Muscle layer of colon (tissue), 2 donors: ENCODE measurements around the gene FCHSD2.
A peak's percentile ranks its signal among the peaks of the same experiment; 100 is the strongest.
"Not testable (repeated sequence)": the region's sequence is repeated elsewhere in the genome, so short reads cannot be mapped to it uniquely, and the experiment has no call there.

Experiments used
- H3K27ac ChIP-seq: one replicate; pipeline ENCODE4 v1.7.0; 2013; ENCODE audit warnings: low read depth, mild to moderate bottlenecking, low read length, moderate library complexity
- H3K27me3 ChIP-seq, 2 donors: one replicate each; pipeline ENCODE4 v1.7.0; 2013; ENCODE audit warnings: low read length in 2 of 2, mild to moderate bottlenecking in 2 of 2; ENCODE audit not compliant: insufficient read depth in 2 of 2, control insufficient read depth in 1 of 2
- H3K36me3 ChIP-seq: one replicate; pipeline ENCODE4 v1.7.0; 2013; ENCODE audit warnings: mild to moderate bottlenecking, low read length; ENCODE audit not compliant: insufficient read depth
- H3K4me1 ChIP-seq: one replicate; pipeline ENCODE4 v1.7.0; 2013; ENCODE audit warnings: mild to moderate bottlenecking, low read length; ENCODE audit not compliant: insufficient read depth
- H3K4me3 ChIP-seq, 2 donors: one replicate each; pipeline ENCODE4 v1.7.0; 2013; ENCODE audit warnings: low read length in 2 of 2, low read depth in 1 of 2, mild to moderate bottlenecking in 1 of 2, moderate library complexity in 1 of 2
- H3K9ac ChIP-seq: one replicate; pipeline ENCODE4 v1.7.0; 2013; ENCODE audit warnings: low read length
- H3K9me3 ChIP-seq: one replicate; pipeline ENCODE4 v1.7.0; 2013; ENCODE audit warnings: mild to moderate bottlenecking, low read length
- donor health status: abdominal sarcoma.
- donor health status: Adenocarcinoma of cecum.

The FCHSD2 gene

DNA sequence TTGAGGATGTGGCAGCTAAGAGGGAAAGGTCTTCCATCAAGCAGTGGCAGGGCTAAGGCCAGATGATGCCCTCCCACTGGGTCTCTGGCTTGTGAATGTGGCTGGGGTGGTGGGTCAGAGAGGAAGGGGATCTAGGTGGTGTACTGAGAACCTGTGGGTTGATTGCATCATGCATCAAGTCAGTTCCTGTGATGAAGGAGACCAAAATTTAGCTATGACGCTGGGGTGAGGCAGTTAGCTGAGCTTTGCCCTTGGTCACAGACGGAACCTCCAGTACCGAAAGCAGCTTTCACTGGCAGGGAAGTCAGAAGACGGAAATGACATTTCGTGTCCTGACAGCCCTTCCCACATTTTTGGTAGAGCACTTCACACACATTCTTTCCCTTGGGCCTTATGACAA, 307.2 kb downstream of the FCHSD2 start:
- no peaks in the 10 kb centered on the region for H3K27me3 ChIP-seq
- peaks cover 11% of the 10 kb centered on the region for H3K4me1 ChIP-seq
- H3K4me3 ChIP-seq, result no peak overlapping the region
- no peak overlapping the region for H3K27ac ChIP-seq
- peaks cover 24% of the 10 kb centered on the region for H3K36me3 ChIP-seq
- H3K9me3 ChIP-seq, result no peaks in the 10 kb centered on the region
- H3K9ac ChIP-seq, result no peak overlapping the region

DNA sequence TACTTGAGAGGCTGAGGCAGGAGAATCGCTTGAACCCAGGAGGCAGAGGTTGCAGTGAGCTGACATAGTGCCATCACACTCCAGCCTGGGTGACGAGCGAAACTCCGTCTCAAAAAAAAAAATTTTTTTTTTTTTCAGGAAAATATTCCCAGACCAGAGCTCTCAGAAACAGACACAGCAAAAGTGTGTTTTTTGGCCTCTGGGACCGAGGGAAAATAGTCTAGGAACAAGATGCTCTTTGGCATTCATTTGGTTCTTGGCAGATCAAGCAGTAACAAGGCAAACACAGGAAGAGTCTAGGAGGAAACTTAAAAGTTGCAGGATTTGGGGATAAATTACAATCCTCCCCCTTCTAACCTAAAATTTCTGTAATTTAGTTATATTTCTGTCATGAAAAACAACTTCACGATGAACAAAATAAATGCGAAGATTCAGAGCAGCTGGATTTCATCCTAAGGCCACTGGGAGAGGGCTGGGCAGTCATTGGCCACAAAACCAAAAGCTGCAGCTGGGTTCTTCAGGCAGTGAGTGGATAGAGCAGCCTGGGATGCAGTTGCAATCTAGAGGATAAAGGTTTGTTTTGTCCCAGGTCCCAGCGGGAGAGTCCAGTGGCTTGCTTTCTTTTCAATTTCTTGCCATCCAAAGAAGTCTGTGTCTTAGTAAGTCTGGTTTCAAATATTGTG, 308.2 kb downstream of the FCHSD2 start:
- Histone ChIP-seq H3K4me3 (no peak overlapping the region), H3K9me3 (no peaks in the 10 kb centered on the region), H3K27ac (peak overlapping the region; percentile 20), H3K4me1 (peaks cover 11% of the 10 kb centered on the region), H3K27me3 (no peaks in the 10 kb centered on the region), H3K9ac (no peak overlapping the region), H3K36me3 (peaks cover 16% of the 10 kb centered on the region)

- Histone ChIP-seq H3K9ac (no peak overlapping the region), H3K36me3 (peaks cover 10% of the 10 kb centered on the region), H3K4me3 (no peak overlapping the region), H3K4me1 (peaks cover 11% of the 10 kb centered on the region), H3K27me3 (no peaks in the 10 kb centered on the region), H3K9me3 (no peaks in the 10 kb centered on the region), H3K27ac (no peak overlapping the region)
These were observed 308.9 kb downstream of the FCHSD2 start for GRCh38 chr11:72833083-72833733.

- H3K9me3 ChIP-seq, result no peaks in the 10 kb centered on the region
- no peak overlapping the region for H3K27ac ChIP-seq
- H3K9ac ChIP-seq, result no peak overlapping the region
- peaks cover 4% of the 10 kb centered on the region for H3K36me3 ChIP-seq
- no peak overlapping the region for H3K4me3 ChIP-seq
- no peaks in the 10 kb centered on the region for H3K27me3 ChIP-seq
- peaks cover 11% of the 10 kb centered on the region for H3K4me1 ChIP-seq
These were observed 309.6 kb downstream of the FCHSD2 start for GRCh38 chr11:72832301-72833082.

- Histone ChIP-seq H3K4me3 (no peak overlapping the region), H3K9me3 (no peaks in the 10 kb centered on the region), H3K36me3 (no peaks in the 10 kb centered on the region), H3K4me1 (peaks cover 11% of the 10 kb centered on the region), H3K27me3 (no peaks in the 10 kb centered on the region), H3K9ac (no peak overlapping the region), H3K27ac (no peak overlapping the region)
These were observed 310.4 kb downstream of the FCHSD2 start for GRCh38 chr11:72831521-72832300.

DNA sequence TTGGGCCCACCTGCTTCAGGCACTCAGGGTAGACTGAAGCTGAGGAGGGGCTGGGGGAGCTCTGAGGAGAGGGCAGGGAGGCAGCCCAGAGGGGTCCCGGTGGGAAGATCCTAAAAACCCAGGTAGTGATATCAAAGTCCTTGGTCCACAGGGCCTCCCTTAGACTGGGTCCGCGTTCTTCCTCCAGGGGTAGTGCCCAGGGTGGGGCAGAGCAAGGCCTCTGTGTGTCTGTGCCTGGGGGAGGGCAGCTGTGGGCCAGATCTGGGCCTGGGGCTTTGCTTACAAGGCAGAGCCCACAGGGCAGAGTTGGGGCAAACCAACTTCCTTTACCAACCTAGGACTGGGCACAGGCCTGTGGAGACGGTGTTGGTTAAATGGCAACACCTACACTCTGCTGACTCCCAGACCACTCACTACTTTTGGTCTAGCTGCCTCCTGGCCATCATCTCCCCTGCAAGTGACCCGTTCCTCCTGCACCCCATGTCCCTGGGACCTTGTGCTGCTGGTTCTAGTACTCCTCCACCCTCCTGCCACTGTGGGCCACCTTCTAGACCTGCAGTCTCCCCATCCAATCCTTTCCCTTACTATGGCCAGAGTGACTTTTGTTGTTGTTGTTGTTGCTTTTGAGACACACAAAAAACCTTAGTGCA, 312.1 kb downstream of the FCHSD2 start:
- no peaks in the 10 kb centered on the region for H3K27me3 ChIP-seq
- H3K4me1 ChIP-seq, result peaks cover 11% of the 10 kb centered on the region
- no peak overlapping the region for H3K4me3 ChIP-seq
- no peaks in the 10 kb centered on the region for H3K36me3 ChIP-seq
- H3K27ac ChIP-seq, result no peak overlapping the region
- no peak overlapping the region for H3K9ac ChIP-seq
- no peaks in the 10 kb centered on the region for H3K9me3 ChIP-seq

DNA sequence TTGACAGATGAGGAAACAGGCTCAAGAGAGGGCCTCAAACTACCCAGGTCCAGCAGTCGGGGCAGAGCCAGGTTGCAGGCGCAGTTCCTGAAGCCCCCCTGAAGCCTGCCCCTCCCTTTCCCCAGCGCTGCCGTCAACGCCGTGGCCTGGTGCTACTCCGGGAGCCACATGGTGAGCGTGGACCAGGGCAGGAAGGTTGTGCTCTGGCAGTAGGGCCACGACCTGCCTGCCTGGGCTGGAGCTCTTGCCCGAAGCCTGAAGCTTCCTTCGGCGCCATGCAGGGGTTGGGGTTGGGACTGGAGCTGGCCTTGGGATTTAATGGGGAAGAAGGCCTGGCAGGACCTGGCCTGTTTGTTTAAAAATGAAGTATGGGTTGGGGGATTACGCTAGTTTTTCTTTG, 312.9 kb downstream of the FCHSD2 start:
- Histone ChIP-seq H3K4me3 (no peak overlapping the region), H3K27me3 (no peaks in the 10 kb centered on the region), H3K27ac (no peak overlapping the region), H3K9ac (no peak overlapping the region), H3K9me3 (no peaks in the 10 kb centered on the region), H3K4me1 (peaks cover 11% of the 10 kb centered on the region), H3K36me3 (no peaks in the 10 kb centered on the region)

GRCh38 chr11:72828692-72829101, 313.4 kb downstream of the FCHSD2 start:
- Histone ChIP-seq H3K4me3 (no peak overlapping the region), H3K9ac (no peak overlapping the region), H3K36me3 (no peaks in the 10 kb centered on the region), H3K27me3 (no peaks in the 10 kb centered on the region), H3K9me3 (no peaks in the 10 kb centered on the region), H3K4me1 (peaks cover 11% of the 10 kb centered on the region), H3K27ac (no peak overlapping the region)

DNA sequence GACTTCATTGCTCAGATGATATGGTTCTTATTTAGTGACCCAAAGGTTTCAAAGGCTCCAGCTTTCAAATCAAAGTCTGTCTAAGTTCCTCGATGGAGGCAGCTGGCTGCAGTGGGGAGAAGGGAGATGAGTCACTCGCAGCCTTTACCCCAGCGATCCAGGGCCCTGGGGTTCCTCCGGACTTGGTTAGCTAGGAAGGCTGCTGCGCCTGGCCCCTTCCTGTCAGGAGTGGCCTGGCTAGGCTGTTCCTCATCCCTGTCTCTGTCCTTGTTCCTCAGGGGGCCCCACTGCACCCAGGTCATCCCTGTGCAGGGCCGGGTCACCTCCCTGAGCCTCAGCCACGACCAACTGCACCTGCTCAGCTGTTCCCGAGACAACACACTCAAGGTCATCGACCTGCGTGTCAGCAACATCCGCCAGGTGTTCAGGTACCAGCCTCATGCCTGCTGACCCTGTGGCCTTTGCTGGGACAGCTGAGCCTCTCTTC, 314.0 kb downstream of the FCHSD2 start:
- Histone ChIP-seq H3K9me3 (no peaks in the 10 kb centered on the region), H3K36me3 (no peaks in the 10 kb centered on the region), H3K4me3 (no peak overlapping the region), H3K27ac (no peak overlapping the region), H3K27me3 (no peaks in the 10 kb centered on the region), H3K9ac (no peak overlapping the region), H3K4me1 (peaks cover 11% of the 10 kb centered on the region)

- not testable (repeated sequence) for H3K27me3 ChIP-seq, H3K27ac ChIP-seq, H3K9me3 ChIP-seq, H3K9ac ChIP-seq, H3K4me3 ChIP-seq, H3K36me3 ChIP-seq
- peaks cover 11% of the 10 kb centered on the region for H3K4me1 ChIP-seq
These were observed 314.5 kb downstream of the FCHSD2 start for GRCh38 chr11:72827656-72828055.
